HepG2 (cell line): ENCODE results near the gene RNASE4. TPM values are rescaled to one million over a fixed set of nuclear protein-coding genes. Genes with fewer than 3 reads are reported as not detected.

Experiments
- ATAC-seq: fragments of 200-7000 bp; cut with Tn5 transposase; 3 replicates; pipeline ENCODE4 v1.9.1; 2020; ENCODE audit warnings: mild to moderate bottlenecking, moderate library complexity
- BruUV-seq: library from RNA; stranded (reverse); fragments of 400-500 nt; replicated peaks from 2 replicates; lab custom pipeline; 2021; lab: Mats Ljungman, UMichigan
- CTCF ChIA-PET: fragments of 300-600 bp; formaldehyde crosslinking; extraction: SDS; loops from one replicate; lab custom pipeline; 2021; ENCODE audit warnings: low total read pairs, inconsistent platforms, low intra/inter-chr PET ratio; lab: Yijun Ruan, JAX
- POLR2A ChIA-PET: fragments of 350-600 bp; sonication (Branson Sonifier 250); formaldehyde crosslinking; loops from one replicate; lab custom pipeline; 2020; ENCODE audit warnings: antibody characterized with exemption, inconsistent platforms; lab: Yijun Ruan, JAX
- DNase-seq: peaks from one replicate; pipeline ENCODE4 v3.0.0-alpha.2; 2015; ENCODE audit warnings: low spot score
- FAIRE-seq: peaks from 3 replicates; lab custom pipeline; 2011; peaks lifted over from hg19 to GRCh38; lab: Jason Lieb, UNC
- H2AFZ ChIP-seq: one replicate; pipeline ENCODE4 v1.6.1; 2011; ENCODE audit warnings: low read length, inconsistent platforms
- H3K27ac ChIP-seq: fragments of 300-600 bp; 3 replicates; pipeline ENCODE4 v1.8.0; 2011; ENCODE audit warnings: mixed run types, mild to moderate bottlenecking, mixed read lengths, low read length, inconsistent platforms; ENCODE audit not compliant: insufficient read depth; ENCODE audit errors: extremely low read length
- H3K27me3 ChIP-seq, 2 experiments: fragments of 200-600 bp in 1 of 2; 2 replicates in 1 of 2; 3 replicates in 1 of 2; pipeline versions ENCODE4 v1.6.0 to v1.8.0; 2011; ENCODE audit warnings: low read length in 2 of 2, mild to moderate bottlenecking in 2 of 2, moderate library complexity in 2 of 2, inconsistent platforms in 1 of 2; ENCODE audit not compliant: insufficient read depth in 2 of 2, control insufficient read depth in 1 of 2
- H3K36me3 ChIP-seq, 2 experiments: fragments of 200-600 bp in 1 of 2; replicated peaks in 1 of 2; 2 replicates in 1 of 2; 3 replicates in 1 of 2; pipeline versions ENCODE4 v1.5.1 to v1.8.0; 2011; ENCODE audit warnings: low read length in 2 of 2, inconsistent platforms in 1 of 2; ENCODE audit not compliant: insufficient read depth in 2 of 2, control insufficient read depth in 1 of 2
- H3K4me1 ChIP-seq: 2 replicates; pipeline ENCODE4 v1.5.1; 2012; ENCODE audit warnings: low read length, inconsistent platforms; ENCODE audit not compliant: insufficient read depth
- H3K4me2 ChIP-seq: 2 replicates; pipeline ENCODE4 v1.6.0; 2011; ENCODE audit warnings: low read depth, low read length, inconsistent platforms
- H3K4me3 ChIP-seq, 3 experiments: fragments of 200-600 bp in 1 of 3; sonication (generic), shearing (Covaris generic) in 1 of 3; replicated peaks in 1 of 3; 2 replicates each; pipeline ENCODE4 v1.5.1; 2011 to 2016; ENCODE audit warnings: low read length in 3 of 3, inconsistent platforms in 2 of 3, low read depth in 2 of 3, mild to moderate bottlenecking in 2 of 3, control low read depth in 1 of 3, mixed read lengths in 1 of 3; ENCODE audit not compliant: insufficient read depth in 1 of 3
- H3K79me2 ChIP-seq: one replicate; pipeline ENCODE4 v1.6.1; 2011; ENCODE audit warnings: low read length, inconsistent platforms; ENCODE audit not compliant: insufficient read depth
- H3K9ac ChIP-seq: 2 replicates; pipeline ENCODE4 v1.6.0; 2011; ENCODE audit warnings: mild to moderate bottlenecking, low read depth, low read length, inconsistent platforms; ENCODE audit not compliant: insufficient read depth
- H3K9me3 ChIP-seq: 2 replicates; pipeline ENCODE4 v1.5.1; 2012; ENCODE audit warnings: mild to moderate bottlenecking, low read length
- H4K20me1 ChIP-seq: 2 replicates; pipeline ENCODE4 v1.6.0; 2011; ENCODE audit warnings: inconsistent platforms, mild to moderate bottlenecking, low read length, moderate library complexity; ENCODE audit not compliant: insufficient read depth
- NFE2L1 ChIP-seq: sonication (generic); formaldehyde crosslinking; IDR thresholded peaks from 2 replicates; pipeline ENCODE4 v1.4.0; 2020; ENCODE audit warnings: missing genetic modification reagents, mild to moderate bottlenecking, borderline replicate concordance
- PTBP1 ChIP-seq: fragments of 200-400 bp; formaldehyde crosslinking; IDR thresholded peaks from 2 replicates; pipeline ENCODE4 v1.6.1; 2018; ENCODE audit warnings: low read length, low read depth; ENCODE audit not compliant: poor library complexity, severe bottlenecking
- RARG ChIP-seq: sonication (generic); formaldehyde crosslinking; IDR thresholded peaks from 2 replicates; pipeline ENCODE4 v1.4.0; 2020; ENCODE audit warnings: low read depth, mild to moderate bottlenecking, missing genetic modification reagents
- TSC22D2 ChIP-seq: sonication (generic); formaldehyde crosslinking; IDR thresholded peaks from 2 replicates; pipeline ENCODE4 v1.5.1; 2020; ENCODE audit warnings: missing genetic modification reagents, mild to moderate bottlenecking, borderline replicate concordance
- UBTF ChIP-seq: sonication (generic); formaldehyde crosslinking; IDR thresholded peaks from 2 replicates; pipeline ENCODE4 v1.4.0; 2020; ENCODE audit warnings: mild to moderate bottlenecking, missing genetic modification reagents
- ZNF263 ChIP-seq: sonication (generic); formaldehyde crosslinking; IDR thresholded peaks from 2 replicates; pipeline ENCODE4 v1.4.0; 2020; ENCODE audit warnings: missing genetic modification reagents
- ZNF44 ChIP-seq: sonication (generic); formaldehyde crosslinking; IDR thresholded peaks from 2 replicates; pipeline ENCODE4 v1.5.1; 2020; ENCODE audit warnings: mild to moderate bottlenecking, missing genetic modification reagents
- ZNF619 ChIP-seq: sonication (generic); formaldehyde crosslinking; IDR thresholded peaks from 2 replicates; pipeline ENCODE4 v1.4.0; 2020; ENCODE audit warnings: mild to moderate bottlenecking, missing genetic modification reagents
- ZSCAN29 ChIP-seq: sonication (generic); formaldehyde crosslinking; conservative IDR thresholded peaks from 2 replicates; pipeline ENCODE4 v1.4.0; 2020; ENCODE audit warnings: mild to moderate bottlenecking, missing genetic modification reagents
- WGBS: methylation state at CpG from one replicate; pipeline ENCODE4 v1.1.6; 2017; ENCODE audit warnings: low lambda C conversion rate; 5-methylcytosine and 5-hydroxymethylcytosine counted together
- in situ Hi-C: cut with HindIII; loops from 2 replicates; pipeline ENCODE4 v1.10.0; 2017; ENCODE audit warnings: low pct_unique_long_range_greater_than_20kb; ENCODE audit not compliant: extremely low pct_ligation_motif_present
- intact Hi-C: fragments of 100-400 bp; cut with micrococcal nuclease; formaldehyde crosslinking; loops from one replicate; pipeline ENCODE4 v1.10.0; 2022; ENCODE audit not compliant: unreplicated experiment
- polyA plus RNA-seq, 8 experiments: library from polyadenylated mRNA; depleted of rRNA in 3 of 8; stranded (reverse) in 7 of 8; unstranded in 1 of 8; fragments of >200 nt; fragmentation: Illumina TruSeq in 4 of 8; extraction: Trizol in 4 of 8; gene quantifications; 2 replicates each; pipeline versions ENCODE4 v1.2.1 to v1.2.3, GENCODE V29; 2011 to 2016; ENCODE audit warnings: low read depth in 4 of 8, missing spikeins in 1 of 8, mixed read lengths in 1 of 8; ENCODE audit not compliant: insufficient read depth in 1 of 8
- total RNA-seq, 5 experiments: library from RNA; depleted of rRNA; stranded (reverse); fragments of >200 nt; fragmentation: Illumina TruSeq; extraction: Trizol; gene quantifications; 2 replicates each; pipeline ENCODE4 v1.2.3, GENCODE V29; 2016; ENCODE audit warnings: low read depth in 1 of 5
- TF ChIP-seq, protein P1 (sequence below): sonication (generic); formaldehyde crosslinking; IDR thresholded peaks from 2 replicates; pipeline ENCODE4 v1.5.1; 2020; ENCODE audit warnings: missing genetic modification reagents, mild to moderate bottlenecking, borderline replicate concordance
- TF ChIP-seq, protein P2 (sequence below): sonication (generic); formaldehyde crosslinking; IDR thresholded peaks from 2 replicates; pipeline ENCODE4 v1.5.1; 2020; ENCODE audit warnings: missing genetic modification reagents, mild to moderate bottlenecking, borderline replicate concordance
- TF ChIP-seq, protein P3 (sequence below): sonication (generic); formaldehyde crosslinking; IDR thresholded peaks from 2 replicates; pipeline ENCODE4 v1.5.0; 2020; ENCODE audit warnings: mild to moderate bottlenecking, low read depth, missing genetic modification reagents, borderline replicate concordance

The RNASE4 gene
- total and polyA plus RNA-seq, 2 of the 13 experiments (the other 11 are each of a cell fraction or from before 2014, with no cell fraction given), result 109 to 983 TPM

DNA sequence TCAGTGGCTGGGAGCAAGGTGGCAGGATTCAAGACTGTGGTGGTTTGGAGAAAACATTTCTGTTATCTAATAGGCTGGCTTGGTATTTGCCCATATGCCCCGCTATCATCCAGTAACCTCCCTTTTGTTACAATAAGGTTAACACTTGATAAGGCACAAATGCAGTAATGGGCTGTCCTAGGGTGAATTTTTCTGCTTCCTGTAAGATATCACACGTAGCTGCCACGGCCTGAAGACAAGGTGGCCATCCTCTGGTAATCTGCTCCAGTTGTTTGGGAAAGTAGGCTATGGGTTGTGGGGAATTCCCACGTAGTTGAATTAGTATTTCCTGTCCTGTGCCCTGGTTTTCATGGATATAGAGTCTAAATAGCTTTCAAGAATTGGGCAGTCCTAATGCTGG, 27.3 kb downstream of the RNASE4 start:
- Histone ChIP-seq H3K9ac (no peak overlapping the region), H3K4me1 (peaks cover 9% of the 10 kb centered on the region), H4K20me1 (no peaks in the 10 kb centered on the region), H3K27me3 (no peaks in the 10 kb centered on the region), H2AFZ (no peak overlapping the region), H3K79me2 (no peaks in the 10 kb centered on the region), H3K4me2 (no peak overlapping the region), H3K9me3 (peaks cover 1% of the 10 kb centered on the region; the same call in 1 of the 2 replicates), H3K36me3 (no peaks in the 10 kb centered on the region), H3K4me3 (no peak overlapping the region), H3K27ac (no peak overlapping the region)
- CTCF ChIA-PET, result no interaction called here
- POLR2A ChIA-PET, result no interaction called here
- no TSS peak for BruUV-seq
- no peak for FAIRE-seq
- TF ChIP-seq PTBP1 (no peak), ZNF263 (no peak), RARG (no peak), ZNF619 (CRISPR knock-in tag) (no peak), ZSCAN29 (no peak), NFE2L1 (no peak), UBTF (no peak), ZNF44 (CRISPR knock-in tag) (no peak), TSC22D2 (CRISPR knock-in tag) (no peak)
- TF ChIP-seq, protein P1, sequence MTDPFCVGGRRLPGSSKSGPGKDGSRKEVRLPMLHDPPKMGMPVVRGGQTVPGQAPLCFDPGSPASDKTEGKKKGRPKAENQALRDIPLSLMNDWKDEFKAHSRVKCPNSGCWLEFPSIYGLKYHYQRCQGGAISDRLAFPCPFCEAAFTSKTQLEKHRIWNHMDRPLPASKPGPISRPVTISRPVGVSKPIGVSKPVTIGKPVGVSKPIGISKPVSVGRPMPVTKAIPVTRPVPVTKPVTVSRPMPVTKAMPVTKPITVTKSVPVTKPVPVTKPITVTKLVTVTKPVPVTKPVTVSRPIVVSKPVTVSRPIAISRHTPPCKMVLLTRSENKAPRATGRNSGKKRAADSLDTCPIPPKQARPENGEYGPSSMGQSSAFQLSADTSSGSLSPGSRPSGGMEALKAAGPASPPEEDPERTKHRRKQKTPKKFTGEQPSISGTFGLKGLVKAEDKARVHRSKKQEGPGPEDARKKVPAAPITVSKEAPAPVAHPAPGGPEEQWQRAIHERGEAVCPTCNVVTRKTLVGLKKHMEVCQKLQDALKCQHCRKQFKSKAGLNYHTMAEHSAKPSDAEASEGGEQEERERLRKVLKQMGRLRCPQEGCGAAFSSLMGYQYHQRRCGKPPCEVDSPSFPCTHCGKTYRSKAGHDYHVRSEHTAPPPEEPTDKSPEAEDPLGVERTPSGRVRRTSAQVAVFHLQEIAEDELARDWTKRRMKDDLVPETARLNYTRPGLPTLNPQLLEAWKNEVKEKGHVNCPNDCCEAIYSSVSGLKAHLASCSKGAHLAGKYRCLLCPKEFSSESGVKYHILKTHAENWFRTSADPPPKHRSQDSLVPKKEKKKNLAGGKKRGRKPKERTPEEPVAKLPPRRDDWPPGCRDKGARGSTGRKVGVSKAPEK (CRISPR knock-in tag), result no peak
- TF ChIP-seq, protein P2, sequence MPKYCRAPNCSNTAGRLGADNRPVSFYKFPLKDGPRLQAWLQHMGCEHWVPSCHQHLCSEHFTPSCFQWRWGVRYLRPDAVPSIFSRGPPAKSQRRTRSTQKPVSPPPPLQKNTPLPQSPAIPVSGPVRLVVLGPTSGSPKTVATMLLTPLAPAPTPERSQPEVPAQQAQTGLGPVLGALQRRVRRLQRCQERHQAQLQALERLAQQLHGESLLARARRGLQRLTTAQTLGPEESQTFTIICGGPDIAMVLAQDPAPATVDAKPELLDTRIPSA, result no peak
- TF ChIP-seq, protein P3, sequence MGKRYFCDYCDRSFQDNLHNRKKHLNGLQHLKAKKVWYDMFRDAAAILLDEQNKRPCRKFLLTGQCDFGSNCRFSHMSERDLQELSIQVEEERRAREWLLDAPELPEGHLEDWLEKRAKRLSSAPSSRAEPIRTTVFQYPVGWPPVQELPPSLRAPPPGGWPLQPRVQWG, result no peak
- intact Hi-C loops, result no loop called here
- WGBS, result 23% methylated on average over 4 of the region's 4 CpGs
- in situ Hi-C loops, result no loop called here
- no peak for ATAC-seq
- no peak for DNase-seq
